Anterior cingulate cortex (tissue), 58 donors: ENCODE measurements around the gene HOXA11.
A peak's percentile ranks its signal among the peaks of the same experiment; 100 is the strongest.

Source experiments
- DNase-seq, 58 donors: peaks; one replicate each; lab custom pipeline; 2025; lab: John Stamatoyannopoulos, UW

HOXA11 gene

DNA sequence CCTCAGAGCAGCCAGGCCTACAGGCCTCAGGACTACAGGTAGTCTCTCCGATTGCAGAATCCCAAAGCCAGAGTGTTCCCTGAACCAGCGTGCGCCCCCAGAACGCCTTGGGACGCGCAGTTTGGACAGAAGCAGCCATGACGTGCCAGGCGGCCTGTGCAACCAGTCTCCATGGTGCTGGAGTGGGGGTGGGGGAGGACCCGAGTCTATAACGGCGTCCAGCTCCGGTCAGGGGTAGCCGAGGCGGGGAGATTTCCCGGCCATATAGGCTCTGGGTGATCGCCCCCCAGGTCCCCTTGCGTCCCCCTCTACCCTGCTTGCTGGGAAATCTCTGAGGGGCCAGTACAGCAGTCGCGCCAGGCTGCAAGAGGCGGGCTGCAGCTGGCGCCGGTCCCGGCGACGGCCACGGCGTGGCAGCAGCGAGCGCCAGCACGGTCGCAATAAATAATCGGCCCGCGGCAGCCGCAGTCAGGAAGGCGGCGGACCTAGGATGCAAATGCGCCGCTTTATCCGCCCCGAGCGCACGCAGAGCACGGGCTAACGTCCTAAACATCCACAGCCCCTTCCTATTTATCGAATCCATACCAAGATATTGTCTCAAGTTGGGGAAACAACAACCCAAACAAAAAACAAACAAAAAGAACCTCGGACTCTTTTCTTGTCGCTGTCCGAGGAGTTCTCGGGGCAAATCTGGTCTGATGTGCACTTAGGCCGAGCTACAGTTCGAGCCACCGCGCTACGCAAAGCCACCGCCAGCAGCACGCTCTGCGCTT lies 34.3 kb downstream of the HOXA11 start:
- DNase-seq = peak in 7 of 58 donors; percentile 2 to 32 (median 7)

DNA sequence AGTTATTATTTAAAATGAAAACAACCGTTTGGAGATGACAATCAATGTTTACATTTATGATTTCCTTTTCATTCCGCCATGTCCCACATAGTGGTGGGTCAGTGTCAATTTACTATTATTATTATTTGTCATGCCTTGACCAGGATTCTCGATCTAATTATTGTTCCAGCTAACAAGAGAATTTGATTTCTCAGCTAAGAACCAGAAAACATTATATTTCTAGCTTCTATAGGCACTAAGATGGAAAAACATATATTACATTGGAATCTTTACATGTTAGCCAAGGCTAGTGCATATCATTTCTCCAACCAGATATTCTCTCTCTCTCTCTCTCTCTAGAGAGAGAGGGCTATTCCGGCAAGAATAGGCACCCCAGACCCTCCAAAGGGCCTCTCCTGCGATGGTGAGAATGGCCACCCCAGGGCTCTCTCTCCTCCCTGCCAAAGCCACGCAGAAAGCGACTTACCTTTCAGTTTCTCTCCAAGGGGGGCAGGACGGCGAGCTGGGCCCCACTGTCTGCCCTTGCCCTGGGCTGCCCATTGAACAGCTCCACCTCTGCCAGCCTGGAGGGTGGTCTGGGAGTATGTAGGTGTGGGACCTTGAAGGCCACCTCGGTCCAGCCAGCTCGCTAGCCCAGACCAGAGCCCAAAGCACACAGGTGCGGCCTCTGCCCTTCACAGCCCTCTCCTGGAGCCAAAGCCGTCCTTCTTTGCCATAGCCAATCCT lies 35.0 kb downstream of the HOXA11 start:
- no peak for DNase-seq

DNA sequence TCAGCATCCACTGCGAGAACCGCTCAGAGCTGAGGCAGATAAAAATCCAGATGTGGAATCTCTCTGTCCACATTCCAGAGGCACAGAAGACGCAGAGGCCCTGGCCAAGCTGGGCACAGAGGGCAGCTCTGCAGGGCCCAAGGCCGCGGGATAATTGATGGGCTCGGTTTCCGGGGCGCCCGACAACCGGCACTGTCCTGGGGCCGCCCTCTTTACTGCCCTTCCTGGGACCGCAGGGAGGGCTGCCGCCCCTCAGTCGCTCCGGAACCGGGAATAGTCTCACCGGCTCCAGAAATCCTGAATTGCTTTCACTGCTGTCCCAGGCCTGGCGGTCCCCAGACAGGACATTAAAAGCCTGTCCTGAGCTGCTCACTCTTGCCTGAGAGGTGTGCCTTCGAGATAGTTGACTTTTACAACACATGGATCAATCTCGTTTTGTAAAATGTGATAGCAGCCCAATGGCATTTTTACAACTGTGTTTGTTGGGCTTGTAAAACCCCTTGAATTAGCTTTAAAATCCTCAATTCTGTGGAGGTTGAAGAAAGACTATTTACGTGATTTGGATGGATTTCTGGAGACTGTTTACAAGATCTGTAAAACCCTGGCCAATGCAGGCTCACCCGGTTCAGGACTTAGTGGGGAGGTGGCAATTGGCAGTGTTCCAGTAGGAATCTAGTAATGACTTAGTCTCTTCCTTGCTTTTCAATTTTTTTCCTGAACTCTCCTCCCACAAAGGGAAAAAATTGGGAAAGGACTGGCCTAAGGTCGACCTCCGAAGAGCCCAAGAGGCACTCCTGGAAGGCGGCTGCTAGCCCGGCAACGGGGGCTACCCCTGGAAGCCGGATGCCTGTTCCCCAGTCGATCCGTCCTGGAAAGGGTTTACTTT lies 36.0 kb downstream of the HOXA11 start:
- DNase-seq = no peak

DNA sequence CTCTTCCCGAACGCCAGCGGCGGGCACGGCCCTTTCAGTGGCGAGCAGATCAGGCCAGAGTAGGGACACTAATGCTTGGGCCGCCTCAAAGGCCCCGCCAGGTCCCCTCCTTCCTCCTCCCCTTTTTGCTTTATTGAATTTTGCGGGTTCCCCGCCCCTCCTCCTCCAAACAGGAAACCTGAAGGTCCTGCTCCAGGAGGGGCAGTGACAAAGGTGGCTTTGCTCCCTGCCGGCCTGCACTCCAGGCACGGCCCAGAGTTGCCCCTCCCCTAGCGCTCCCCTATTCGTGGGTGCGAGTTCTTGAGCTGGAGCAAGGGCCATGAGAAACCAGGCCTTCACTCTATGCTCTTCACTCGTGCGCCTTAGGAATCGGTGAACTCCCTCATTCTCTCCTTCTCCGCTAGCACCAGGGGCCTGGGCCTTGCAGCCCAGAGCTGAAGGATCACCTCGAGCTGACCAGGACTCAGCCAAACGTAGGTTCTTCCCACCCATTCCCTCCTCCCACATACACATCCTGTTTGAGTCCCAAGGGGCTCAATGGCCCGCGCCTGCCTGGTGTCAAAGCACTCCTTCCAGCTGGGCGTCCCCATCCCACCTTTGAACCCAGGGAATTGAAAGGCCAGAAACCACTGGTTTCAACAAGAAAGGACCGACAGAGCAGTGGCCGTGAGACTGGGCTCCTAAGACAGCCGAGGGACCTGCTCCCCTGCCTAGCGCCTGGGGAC lies 36.8 kb downstream of the HOXA11 start:
- no peak for DNase-seq

DNA sequence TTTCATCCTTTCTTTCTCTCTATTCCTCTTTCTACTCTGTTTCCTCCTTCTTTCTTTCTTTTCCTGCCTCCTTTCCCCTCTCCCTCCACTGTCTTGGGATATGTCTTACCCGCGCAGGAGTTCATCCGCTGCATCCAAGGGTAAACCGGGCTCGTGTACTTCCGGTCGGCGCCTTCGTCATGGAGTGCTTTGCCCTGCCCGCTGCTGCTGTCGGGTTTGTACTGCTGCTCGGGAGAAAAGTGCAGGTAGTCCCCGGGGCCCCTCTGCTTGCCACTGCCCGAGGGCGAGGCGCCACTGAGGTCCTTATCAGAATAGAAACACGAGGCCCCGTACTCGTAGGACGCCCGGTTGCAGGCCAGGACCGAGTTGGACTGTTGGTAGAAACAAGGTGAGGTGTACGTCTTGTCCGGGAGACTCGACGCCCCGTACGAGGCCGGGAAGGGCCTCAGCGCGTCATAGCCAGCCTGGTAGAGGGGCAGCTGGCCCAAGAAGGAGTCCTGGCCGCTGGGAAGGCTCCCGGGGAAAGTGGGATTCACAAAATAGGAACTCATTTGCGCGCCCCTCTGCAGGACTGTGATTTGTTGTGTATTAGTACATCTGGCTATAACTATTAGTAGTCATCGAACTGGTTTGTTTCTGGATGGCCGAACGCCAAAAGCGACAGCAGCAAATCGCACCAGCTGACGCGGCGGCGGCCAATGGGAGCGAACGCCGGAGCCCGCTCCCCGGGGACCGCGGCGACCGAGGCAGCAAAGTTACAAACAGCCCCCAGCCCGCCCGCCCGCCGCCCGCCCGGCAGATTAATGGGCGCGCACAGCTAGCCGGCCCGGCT lies 37.6 kb downstream of the HOXA11 start, which contains the start of gene HOXA6:
Gene HOXA6, minus strand, starts transcription at position 576 of the 832 bp plus-strand sequence. Its CDS starts 25 bp downstream, at position 551.
- no peak for DNase-seq

DNA sequence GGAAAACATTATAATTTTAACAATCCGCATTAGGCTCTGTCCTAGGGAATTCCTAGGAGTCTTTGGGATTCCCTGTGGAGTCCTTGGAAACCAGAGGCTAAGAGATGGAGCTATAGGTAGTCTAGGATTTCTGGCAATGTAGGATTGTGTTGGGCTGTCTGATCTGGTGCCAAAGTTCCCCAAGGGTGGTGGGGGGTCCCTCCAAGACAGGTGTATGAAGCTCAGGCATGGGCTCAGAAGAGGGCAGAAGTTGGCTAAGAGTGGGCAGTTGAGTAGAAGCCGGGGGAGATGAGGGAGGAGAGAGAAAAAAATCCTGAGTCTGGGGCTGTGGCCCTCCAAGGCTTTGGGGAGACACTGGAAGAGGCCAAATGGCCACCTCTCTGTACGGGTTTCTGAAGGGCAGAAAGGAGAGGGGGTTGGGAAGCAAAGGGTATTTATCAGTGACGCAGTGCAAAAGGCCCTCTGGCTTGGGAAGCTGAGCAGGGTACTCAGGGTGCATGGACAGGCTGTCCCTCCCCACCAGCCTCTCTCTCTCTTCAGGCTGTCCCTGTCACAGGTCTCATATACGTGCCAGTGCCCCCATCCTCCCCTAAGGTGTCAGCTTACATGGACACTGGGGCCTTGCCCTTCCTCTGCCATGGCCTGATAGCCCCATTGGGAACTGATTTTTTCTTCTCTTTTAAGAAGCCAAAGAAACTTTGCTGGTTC lies 38.4 kb downstream of the HOXA11 start:
- DNase-seq = no peak

DNA sequence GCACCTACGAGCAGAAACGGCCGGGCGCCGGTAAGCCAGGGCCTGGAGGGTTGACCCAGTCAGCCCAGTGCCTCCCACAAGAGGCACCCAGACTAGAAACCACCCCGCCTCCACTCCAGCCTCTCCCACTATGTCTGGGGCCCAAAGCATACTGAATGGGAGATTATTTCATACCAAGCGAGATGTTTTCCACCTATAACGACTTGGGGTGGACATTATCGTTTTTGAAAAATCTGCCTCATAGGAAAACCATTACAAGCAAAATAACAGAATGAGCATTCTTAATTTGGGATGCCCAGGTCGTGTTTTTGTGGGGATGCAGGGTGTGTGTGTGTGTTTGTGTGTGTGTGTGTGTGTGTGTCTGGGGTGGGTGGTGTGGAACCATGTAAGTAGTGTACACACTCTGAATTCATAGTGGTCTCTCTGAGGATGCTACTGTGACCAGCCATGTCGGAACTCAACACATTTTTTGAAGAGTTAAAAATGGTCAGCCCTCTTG lies 39.1 kb downstream of the HOXA11 start:
- no peak for DNase-seq

DNA sequence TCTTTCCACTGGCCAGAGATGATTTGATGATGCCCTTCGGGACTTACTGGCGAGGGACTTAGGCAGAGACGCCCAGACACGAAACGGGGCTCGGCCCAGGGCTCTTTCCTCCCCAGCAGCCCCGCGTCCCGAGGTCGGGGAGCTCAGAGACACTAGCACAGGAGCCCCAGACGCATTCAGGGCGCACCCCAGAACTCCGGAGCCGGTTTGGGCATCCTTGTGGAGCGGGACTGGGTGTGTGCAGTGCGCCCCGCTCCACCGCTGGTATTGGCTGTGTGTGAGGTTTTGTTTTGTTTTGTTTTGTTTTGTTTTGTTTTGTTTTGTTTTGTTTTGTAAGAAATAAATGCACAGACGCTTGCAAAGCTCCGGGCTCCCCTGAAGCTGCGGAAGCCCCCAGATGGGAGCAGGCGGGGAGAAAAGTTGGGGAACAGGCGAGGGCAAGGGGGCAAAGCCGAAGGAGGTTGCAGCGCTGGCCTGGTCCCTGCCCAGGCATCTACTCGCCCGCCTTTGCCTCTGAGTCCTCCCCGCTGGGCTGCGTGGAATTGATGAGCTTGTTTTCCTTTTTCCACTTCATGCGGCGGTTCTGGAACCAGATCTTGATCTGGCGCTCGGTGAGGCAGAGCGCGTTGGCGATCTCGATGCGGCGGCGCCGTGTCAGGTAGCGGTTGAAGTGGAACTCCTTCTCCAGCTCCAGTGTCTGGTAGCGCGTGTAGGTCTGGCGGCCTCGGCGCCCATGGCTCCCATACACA lies 39.7 kb downstream of the HOXA11 start:
- no peak for DNase-seq

DNA sequence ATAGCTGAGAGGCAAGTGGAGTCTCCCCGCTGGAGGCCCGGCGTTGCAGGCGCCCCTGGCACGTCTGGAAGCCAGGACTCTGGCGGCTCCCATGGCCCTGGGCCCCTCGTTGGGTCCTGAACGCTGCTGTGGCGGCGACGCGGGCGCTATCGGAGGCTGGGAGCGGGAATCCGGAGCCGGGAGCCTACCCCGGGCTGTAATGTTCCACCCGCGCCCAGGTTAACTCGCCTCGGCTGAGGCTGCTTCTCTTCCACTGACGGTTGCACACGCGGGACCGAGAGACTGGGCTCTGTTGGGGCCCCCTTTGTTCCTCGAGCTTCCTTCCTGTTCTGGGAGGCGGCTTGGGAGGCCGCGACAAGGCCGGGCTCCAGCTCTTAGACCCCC lies 40.3 kb downstream of the HOXA11 start:
- no peak for DNase-seq

DNA sequence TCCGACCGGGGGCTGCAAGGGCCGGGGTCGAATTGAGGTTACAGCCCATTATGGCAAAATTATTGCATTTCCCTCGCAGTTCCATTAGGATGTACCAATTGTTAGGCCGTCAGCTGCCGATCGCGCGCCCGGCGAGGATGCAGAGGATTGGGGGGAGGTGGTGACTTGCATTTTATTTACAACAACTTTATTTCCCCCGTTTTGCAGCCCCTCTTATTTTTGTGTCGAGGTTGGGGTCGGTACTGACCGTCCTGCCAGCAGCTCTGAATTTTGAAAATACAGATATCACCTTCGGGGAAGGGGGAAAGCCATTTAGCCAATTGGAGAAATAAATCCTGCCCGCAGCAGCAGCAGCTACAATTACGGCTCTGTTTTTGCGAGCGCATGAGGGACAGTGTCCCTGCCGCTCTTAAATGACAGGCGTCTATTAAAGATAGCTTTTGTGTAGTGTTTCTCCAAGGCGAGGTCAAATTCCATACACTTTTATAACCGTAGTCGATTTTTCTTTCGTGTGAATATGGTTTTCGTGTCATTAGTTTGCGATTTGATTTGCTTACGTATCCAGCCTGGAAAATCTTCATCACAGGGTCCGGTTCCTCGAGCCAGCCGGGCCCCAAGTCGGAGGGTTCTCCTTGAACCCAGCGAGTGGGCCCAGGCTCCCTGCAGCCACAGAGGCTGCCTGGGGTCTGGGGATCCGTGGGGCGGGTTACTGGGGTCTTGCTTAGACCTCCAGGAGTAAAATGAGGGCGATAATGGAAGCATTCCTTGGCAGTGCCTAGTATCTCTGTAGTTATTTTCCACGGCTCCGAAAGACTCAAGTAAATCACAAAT lies 40.9 kb downstream of the HOXA11 start:
- no peak for DNase-seq

DNA sequence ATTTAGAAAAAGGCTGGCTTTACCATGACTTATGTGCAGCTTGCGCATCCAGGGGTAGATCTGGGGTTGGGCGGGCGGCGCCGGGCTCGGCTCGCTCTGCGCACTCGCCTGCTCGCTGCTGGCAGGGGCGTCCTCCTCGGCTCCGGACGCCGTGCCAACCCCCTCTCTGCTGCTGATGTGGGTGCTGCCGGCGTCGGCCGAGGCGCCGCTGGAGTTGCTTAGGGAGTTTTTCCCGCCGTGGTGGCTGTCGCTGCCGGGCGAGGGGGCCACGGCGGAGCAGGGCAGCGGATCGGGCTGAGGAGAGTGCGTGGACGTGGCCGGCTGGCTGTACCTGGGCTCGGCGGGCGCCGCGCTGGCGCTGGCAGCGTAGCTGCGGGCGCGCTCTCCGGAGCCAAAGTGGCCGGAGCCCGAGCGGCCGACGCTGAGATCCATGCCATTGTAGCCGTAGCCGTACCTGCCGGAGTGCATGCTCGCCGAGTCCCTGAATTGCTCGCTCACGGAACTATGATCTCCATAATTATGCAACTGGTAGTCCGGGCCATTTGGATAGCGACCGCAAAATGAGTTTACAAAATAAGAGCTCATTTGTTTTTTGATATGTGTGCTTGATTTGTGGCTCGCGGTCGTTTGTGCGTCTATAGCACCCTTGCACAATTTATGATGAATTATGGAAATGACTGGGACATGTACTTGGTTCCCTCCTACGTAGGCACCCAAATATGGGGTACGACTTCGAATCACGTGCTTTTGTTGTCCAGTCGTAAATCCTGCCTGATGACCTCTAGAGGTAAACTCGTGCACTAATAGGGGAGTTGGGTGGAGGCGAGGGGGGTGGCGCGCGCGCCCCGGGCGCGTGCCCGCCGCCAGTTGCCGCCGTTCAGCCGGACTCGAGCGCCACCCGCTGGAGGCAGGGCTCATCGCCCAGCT lies 41.7 kb downstream of the HOXA11 start, which contains the start of gene HOXA5:
Gene HOXA5, minus strand, starts transcription at position 659 of the 927 bp plus-strand sequence. Its CDS starts 74 bp downstream, at position 585.
- DNase-seq = no peak

DNA sequence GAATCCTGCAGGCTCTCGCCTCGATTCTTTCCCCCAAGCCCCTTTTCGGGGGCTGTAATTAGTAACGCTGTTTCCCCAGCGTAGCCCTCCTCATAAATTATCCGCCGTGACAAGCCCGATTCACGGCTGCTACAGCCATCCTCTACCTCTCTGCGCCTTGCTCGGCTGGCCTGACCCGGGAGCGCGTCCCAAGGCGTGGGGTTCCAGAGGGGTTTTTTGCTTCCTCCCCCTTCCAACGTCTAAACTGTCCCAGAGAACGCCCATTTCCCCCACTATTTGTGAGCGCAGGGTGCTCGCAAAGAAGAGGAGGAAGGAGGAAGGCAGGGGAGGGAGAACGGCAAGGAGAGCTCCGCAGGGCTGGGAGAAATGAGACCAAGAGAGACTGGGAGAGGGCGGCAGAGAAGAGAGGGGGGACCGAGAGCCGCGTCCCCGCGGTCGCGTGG lies 42.4 kb downstream of the HOXA11 start:
- no peak for DNase-seq

DNA sequence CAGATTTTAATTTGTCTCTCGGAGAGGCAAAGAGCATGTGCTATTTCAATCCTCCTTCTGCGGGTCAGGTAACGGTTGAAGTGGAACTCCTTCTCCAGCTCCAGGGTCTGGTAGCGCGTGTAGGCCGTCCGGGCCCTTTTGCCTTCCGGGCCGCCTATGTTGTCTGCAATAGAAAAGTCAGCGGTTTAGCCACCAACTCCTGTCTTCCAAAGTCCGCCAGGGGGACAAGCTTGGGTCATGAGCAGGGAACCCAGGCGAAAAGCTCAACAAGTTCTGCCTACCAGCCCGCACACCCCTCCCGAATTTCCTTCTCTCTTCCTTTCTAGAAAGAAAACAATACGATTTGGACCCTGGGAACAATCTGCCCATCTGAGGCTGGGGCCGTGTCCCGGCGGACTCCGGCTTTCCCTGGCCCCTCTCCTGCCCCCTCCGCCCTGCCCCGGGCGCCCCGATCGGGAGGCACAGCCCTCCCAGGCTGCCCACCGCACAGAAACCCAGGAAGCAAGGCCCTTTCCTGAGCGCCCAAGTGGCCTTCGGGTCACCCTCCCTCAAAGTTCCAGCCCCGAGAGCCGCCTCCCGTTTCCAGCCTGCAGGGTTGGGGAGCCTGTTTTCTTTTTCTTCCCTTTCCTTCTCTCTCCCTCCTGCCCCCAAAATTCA lies 43.0 kb downstream of the HOXA11 start:
- no peak for DNase-seq

DNA sequence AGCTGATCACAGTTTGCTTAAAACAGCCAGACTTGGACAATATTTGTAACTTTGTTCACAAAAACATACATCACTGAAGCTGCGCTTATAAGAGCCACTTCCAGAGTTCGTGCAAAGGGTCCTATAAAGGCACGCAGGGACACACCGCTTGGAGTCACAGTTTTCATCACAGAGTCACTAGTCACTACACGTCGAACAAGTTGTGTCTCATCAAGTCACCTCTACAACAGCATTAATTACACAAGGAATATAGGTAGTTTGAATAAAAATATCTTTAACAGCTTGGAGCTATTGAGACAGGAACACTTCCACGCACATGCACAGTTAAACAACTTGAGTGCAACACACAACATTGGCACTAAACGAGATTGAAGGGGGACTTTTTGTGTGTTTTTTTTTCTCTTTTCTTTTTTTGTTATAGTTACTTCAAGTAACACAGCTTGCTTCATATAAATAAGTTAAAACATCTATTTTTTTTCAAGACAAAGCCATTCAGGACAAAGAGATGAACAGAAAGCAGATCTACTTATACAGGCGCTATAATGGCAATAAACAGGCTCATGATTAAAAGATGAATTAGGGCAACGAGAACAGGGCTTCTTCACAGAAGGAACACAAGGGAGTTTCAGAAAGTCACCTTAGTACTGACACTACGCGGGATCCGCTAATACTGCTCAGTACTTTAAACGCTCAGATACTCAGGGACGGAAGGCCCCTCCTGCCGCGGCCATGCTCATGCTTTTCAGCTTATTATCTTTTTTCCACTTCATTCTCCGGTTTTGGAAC lies 43.7 kb downstream of the HOXA11 start:
- no peak for DNase-seq
